HepG2 (cell line): ENCODE results near the gene RCOR1. TPM values are rescaled to one million over a fixed set of nuclear protein-coding genes. Genes with fewer than 3 reads are reported as not detected.

Experiments
- ATAD3A ChIP-seq: sonication (generic); formaldehyde crosslinking; IDR thresholded peaks from 2 replicates; pipeline ENCODE4 v1.4.0; 2020; ENCODE audit warnings: missing genetic modification reagents
- NR3C1 ChIP-seq: sonication (generic); formaldehyde crosslinking; IDR thresholded peaks from 2 replicates; pipeline ENCODE4 v1.4.0; 2020; ENCODE audit warnings: missing genetic modification reagents
- POGZ ChIP-seq: sonication (generic); formaldehyde crosslinking; IDR thresholded peaks from 2 replicates; pipeline ENCODE4 v1.4.0; 2020; ENCODE audit warnings: mild to moderate bottlenecking, missing genetic modification reagents
- REL ChIP-seq: sonication (generic); formaldehyde crosslinking; conservative IDR thresholded peaks from 2 replicates; pipeline ENCODE4 v1.8.0; 2022; ENCODE audit warnings: mild to moderate bottlenecking, missing genetic modification reagents, moderate library complexity
- RNF2 ChIP-seq: fragments of 450-650 bp; conservative IDR thresholded peaks from 2 replicates; pipeline ENCODE4 v1.6.1; 2016; ENCODE audit warnings: low read depth
- SATB2 ChIP-seq: sonication (generic); formaldehyde crosslinking; IDR thresholded peaks from 2 replicates; pipeline ENCODE4 v1.5.0; 2020; ENCODE audit warnings: missing genetic modification reagents
- TCF12 ChIP-seq, 2 experiments: fragments of 450-650 bp in 1 of 2; sonication (generic) in 1 of 2; formaldehyde crosslinking in 1 of 2; IDR thresholded peaks; 2 replicates each; pipeline versions ENCODE4 v1.6.1 to v1.8.0; 2017 to 2022; ENCODE audit warnings: antibody characterized with exemption in 1 of 2, mild to moderate bottlenecking in 1 of 2, missing genetic modification reagents in 1 of 2, moderate library complexity in 1 of 2
- ZNF337 ChIP-seq: sonication (generic); formaldehyde crosslinking; IDR thresholded peaks from 2 replicates; pipeline ENCODE4 v1.5.1; 2020; ENCODE audit warnings: missing genetic modification reagents, low read depth, mild to moderate bottlenecking, borderline replicate concordance
- ZNF562 ChIP-seq: sonication (generic); formaldehyde crosslinking; IDR thresholded peaks from 2 replicates; pipeline ENCODE4 v1.8.0; 2022; ENCODE audit warnings: missing genetic modification reagents, borderline replicate concordance
- ZNF572 ChIP-seq: sonication (generic); formaldehyde crosslinking; IDR thresholded peaks from 2 replicates; pipeline ENCODE4 v1.5.1; 2020; ENCODE audit warnings: mild to moderate bottlenecking, missing genetic modification reagents
- ZNF589 ChIP-seq: sonication (generic); formaldehyde crosslinking; conservative IDR thresholded peaks from 2 replicates; pipeline ENCODE4 v1.8.0; 2022; ENCODE audit warnings: mild to moderate bottlenecking, moderate library complexity, missing genetic modification reagents
- ZNF615 ChIP-seq: sonication (generic); formaldehyde crosslinking; IDR thresholded peaks from 2 replicates; pipeline ENCODE4 v1.5.0; 2020; ENCODE audit warnings: mild to moderate bottlenecking, missing genetic modification reagents, borderline replicate concordance
- polyA plus RNA-seq, 8 experiments: library from polyadenylated mRNA; depleted of rRNA in 3 of 8; stranded (reverse) in 7 of 8; unstranded in 1 of 8; fragments of >200 nt; fragmentation: Illumina TruSeq in 4 of 8; extraction: Trizol in 4 of 8; gene quantifications; 2 replicates each; pipeline versions ENCODE4 v1.2.1 to v1.2.3, GENCODE V29; 2011 to 2016; ENCODE audit warnings: low read depth in 4 of 8, missing spikeins in 1 of 8, mixed read lengths in 1 of 8; ENCODE audit not compliant: insufficient read depth in 1 of 8
- total RNA-seq, 5 experiments: library from RNA; depleted of rRNA; stranded (reverse); fragments of >200 nt; fragmentation: Illumina TruSeq; extraction: Trizol; gene quantifications; 2 replicates each; pipeline ENCODE4 v1.2.3, GENCODE V29; 2016; ENCODE audit warnings: low read depth in 1 of 5
- TF ChIP-seq, protein P1 (sequence below): IDR thresholded peaks from 2 replicates; pipeline ENCODE4 v1.6.1; 2016; ENCODE audit warnings: missing compliant biosample characterization, missing genetic modification reagents, borderline replicate concordance
- TF ChIP-seq, protein P2 (sequence below): sonication (generic); formaldehyde crosslinking; IDR thresholded peaks from 2 replicates; pipeline ENCODE4 v1.4.0; 2020; ENCODE audit warnings: missing genetic modification reagents, borderline replicate concordance
- TF ChIP-seq, protein P3 (sequence below): sonication (generic); formaldehyde crosslinking; IDR thresholded peaks from 2 replicates; pipeline ENCODE4 v1.5.0; 2020; ENCODE audit warnings: mild to moderate bottlenecking, missing genetic modification reagents
- TF ChIP-seq, protein P4 (sequence below): sonication (generic); formaldehyde crosslinking; IDR thresholded peaks from 2 replicates; pipeline ENCODE4 v1.4.0; 2020; ENCODE audit warnings: missing genetic modification reagents, borderline replicate concordance
- TF ChIP-seq, protein P5 (sequence below): sonication (generic); IDR thresholded peaks from 2 replicates; pipeline ENCODE4 v1.6.1; 2016; ENCODE audit warnings: low read depth, borderline replicate concordance
- TF ChIP-seq, protein P6 (sequence below): sonication (generic); formaldehyde crosslinking; IDR thresholded peaks from 2 replicates; pipeline ENCODE4 v1.5.0; 2020; ENCODE audit warnings: mild to moderate bottlenecking, low read depth, missing genetic modification reagents, borderline replicate concordance

Gene RCOR1
- total and polyA plus RNA-seq, 2 of the 13 experiments (the other 11 are each of a cell fraction or from before 2014, with no cell fraction given): 10.2 to 11.1 TPM

DNA sequence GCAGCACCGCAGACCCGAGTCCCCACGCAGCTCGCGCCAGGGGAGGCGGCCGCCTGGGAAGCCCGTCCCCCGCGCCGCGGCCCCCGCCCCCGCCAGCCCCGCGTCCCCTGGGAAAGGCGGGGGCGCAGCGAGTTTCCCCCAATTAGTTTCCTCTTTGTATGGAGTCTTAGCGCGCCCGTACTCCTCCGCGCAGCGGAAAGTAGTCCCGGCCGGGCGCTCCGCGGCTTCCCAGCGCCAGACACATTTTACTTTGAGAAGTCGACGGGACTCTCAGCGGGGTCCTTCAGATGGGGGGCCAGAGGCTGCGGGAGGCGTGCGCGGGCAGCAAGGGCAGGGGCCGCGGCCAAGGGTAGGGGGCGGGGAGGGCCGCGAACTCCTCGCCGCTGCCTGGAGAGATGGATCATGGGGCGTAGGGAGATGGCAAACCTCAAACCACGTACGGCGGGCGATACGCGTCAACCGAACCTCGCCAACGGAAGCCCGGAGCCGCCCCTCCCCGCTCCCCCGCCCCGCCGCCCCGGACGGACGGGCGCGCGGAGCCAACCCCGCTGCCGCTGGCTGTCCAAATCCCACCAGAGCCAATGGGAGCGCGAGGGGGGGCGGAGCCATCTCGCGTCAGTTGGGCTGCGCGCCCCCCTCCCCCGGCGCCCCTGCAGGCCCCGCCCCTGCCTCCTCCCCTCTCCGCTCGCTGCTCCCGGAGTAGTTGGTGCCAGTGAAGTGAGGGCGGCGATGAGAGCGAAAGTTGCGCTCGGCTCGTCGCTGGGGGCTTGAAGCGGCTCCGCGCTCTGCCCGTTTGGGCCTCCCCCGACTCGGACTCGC is at the start of gene RCOR1 (continued):
- TF ChIP-seq, protein P1, sequence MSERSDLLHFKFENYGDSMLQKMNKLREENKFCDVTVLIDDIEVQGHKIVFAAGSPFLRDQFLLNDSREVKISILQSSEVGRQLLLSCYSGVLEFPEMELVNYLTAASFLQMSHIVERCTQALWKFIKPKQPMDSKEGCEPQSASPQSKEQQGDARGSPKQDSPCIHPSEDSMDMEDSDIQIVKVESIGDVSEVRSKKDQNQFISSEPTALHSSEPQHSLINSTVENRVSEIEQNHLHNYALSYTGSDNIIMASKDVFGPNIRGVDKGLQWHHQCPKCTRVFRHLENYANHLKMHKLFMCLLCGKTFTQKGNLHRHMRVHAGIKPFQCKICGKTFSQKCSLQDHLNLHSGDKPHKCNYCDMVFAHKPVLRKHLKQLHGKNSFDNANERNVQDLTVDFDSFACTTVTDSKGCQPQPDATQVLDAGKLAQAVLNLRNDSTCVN: no peak
- TF ChIP-seq, protein P2, sequence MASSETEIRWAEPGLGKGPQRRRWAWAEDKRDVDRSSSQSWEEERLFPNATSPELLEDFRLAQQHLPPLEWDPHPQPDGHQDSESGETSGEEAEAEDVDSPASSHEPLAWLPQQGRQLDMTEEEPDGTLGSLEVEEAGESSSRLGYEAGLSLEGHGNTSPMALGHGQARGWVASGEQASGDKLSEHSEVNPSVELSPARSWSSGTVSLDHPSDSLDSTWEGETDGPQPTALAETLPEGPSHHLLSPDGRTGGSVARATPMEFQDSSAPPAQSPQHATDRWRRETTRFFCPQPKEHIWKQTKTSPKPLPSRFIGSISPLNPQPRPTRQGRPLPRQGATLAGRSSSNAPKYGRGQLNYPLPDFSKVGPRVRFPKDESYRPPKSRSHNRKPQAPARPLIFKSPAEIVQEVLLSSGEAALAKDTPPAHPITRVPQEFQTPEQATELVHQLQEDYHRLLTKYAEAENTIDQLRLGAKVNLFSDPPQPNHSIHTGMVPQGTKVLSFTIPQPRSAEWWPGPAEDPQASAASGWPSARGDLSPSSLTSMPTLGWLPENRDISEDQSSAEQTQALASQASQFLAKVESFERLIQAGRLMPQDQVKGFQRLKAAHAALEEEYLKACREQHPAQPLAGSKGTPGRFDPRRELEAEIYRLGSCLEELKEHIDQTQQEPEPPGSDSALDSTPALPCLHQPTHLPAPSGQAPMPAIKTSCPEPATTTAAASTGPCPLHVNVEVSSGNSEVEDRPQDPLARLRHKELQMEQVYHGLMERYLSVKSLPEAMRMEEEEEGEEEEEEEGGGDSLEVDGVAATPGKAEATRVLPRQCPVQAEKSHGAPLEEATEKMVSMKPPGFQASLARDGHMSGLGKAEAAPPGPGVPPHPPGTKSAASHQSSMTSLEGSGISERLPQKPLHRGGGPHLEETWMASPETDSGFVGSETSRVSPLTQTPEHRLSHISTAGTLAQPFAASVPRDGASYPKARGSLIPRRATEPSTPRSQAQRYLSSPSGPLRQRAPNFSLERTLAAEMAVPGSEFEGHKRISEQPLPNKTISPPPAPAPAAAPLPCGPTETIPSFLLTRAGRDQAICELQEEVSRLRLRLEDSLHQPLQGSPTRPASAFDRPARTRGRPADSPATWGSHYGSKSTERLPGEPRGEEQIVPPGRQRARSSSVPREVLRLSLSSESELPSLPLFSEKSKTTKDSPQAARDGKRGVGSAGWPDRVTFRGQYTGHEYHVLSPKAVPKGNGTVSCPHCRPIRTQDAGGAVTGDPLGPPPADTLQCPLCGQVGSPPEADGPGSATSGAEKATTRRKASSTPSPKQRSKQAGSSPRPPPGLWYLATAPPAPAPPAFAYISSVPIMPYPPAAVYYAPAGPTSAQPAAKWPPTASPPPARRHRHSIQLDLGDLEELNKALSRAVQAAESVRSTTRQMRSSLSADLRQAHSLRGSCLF (CRISPR knock-in tag): no peak
- no peak for TF ChIP-seq ZNF615
- TF ChIP-seq, protein P3, sequence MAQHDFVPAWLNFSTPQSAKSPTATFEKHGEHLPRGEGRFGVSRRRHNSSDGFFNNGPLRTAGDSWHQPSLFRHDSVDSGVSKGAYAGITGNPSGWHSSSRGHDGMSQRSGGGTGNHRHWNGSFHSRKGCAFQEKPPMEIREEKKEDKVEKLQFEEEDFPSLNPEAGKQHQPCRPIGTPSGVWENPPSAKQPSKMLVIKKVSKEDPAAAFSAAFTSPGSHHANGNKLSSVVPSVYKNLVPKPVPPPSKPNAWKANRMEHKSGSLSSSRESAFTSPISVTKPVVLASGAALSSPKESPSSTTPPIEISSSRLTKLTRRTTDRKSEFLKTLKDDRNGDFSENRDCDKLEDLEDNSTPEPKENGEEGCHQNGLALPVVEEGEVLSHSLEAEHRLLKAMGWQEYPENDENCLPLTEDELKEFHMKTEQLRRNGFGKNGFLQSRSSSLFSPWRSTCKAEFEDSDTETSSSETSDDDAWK (CRISPR knock-in tag): no peak
- TF ChIP-seq NR3C1 (CRISPR knock-in tag): no peak
- TF ChIP-seq, protein P4, sequence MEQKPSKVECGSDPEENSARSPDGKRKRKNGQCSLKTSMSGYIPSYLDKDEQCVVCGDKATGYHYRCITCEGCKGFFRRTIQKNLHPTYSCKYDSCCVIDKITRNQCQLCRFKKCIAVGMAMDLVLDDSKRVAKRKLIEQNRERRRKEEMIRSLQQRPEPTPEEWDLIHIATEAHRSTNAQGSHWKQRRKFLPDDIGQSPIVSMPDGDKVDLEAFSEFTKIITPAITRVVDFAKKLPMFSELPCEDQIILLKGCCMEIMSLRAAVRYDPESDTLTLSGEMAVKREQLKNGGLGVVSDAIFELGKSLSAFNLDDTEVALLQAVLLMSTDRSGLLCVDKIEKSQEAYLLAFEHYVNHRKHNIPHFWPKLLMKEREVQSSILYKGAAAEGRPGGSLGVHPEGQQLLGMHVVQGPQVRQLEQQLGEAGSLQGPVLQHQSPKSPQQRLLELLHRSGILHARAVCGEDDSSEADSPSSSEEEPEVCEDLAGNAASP: no peak
- TF ChIP-seq ZNF337 (CRISPR knock-in tag): no peak
- TF ChIP-seq ZNF589 (CRISPR knock-in tag): 0 out of 2 replicates have a peak, but pooled peaks have one; percentile 63
- TF ChIP-seq, protein P5, sequence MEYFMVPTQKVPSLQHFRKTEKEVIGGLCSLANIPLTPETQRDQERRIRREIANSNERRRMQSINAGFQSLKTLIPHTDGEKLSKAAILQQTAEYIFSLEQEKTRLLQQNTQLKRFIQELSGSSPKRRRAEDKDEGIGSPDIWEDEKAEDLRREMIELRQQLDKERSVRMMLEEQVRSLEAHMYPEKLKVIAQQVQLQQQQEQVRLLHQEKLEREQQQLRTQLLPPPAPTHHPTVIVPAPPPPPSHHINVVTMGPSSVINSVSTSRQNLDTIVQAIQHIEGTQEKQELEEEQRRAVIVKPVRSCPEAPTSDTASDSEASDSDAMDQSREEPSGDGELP: no peak
- 0 out of 2 replicates have a peak, but pooled peaks have one; percentile 49 for TF ChIP-seq POGZ (CRISPR knock-in tag)
- 0 out of 2 replicates have a peak, but pooled peaks have one; percentile 32 for TF ChIP-seq SATB2 (CRISPR knock-in tag)
- no peak for TF ChIP-seq TCF12 (IDR thresholded peaks at IDR 0.05)
- no peak for TF ChIP-seq TCF12 (CRISPR knock-in tag; IDR thresholded peaks at IDR 0.05)
- no peak for TF ChIP-seq REL (CRISPR knock-in tag)
- TF ChIP-seq, protein P6, sequence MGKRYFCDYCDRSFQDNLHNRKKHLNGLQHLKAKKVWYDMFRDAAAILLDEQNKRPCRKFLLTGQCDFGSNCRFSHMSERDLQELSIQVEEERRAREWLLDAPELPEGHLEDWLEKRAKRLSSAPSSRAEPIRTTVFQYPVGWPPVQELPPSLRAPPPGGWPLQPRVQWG (CRISPR knock-in tag): no peak
- no peak for TF ChIP-seq ZNF572 (CRISPR knock-in tag)
- no peak for TF ChIP-seq ZNF562
- TF ChIP-seq RNF2: no peak
- no peak for TF ChIP-seq ATAD3A (CRISPR knock-in tag)
